ENCODE data around the gene HTRA3.

Gene HTRA3

DNA sequence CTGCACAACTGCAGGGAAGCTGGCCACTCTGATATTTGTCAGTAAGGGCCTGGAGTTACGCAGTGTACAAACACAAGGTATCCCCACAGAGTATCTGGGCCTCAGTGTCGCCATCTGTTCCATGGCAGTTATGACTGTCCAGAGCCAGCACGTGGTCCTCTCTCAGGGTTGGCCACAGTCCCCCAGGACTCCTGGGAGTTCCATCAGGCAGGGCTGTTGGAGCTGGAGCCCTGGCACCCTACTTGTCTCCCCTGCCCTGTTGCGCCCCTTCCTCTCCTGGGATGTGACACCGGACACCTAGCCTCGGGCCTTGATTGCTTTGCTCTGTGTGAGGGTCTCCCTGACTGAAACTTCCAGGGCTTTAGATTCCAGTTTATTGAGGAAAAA, 8.4 kb downstream of the HTRA3 start:
- peak overlapping the region in 1 of 2 donors; percentile 17 for H3K9ac ChIP-seq (ENCODE audit: low read length in 2 of 2)
- H3K27ac ChIP-seq (ENCODE audit: low read length) = peak overlapping the region; percentile 84
- H3K4me1 ChIP-seq (ENCODE audit: control insufficient read depth, insufficient read depth, low read length) = peaks cover 85% of the 10 kb centered on the region
- peak overlapping the region in 1 of 2 donors; percentile 8 for H3K4me3 ChIP-seq (ENCODE audit: low read length in 2 of 2)
- no peaks in the 10 kb centered on the region for H3K36me3 ChIP-seq (ENCODE audit: control insufficient read depth in 2 of 2, insufficient read depth in 2 of 2, low read length in 2 of 2)
- no peaks in the 10 kb centered on the region for H3K9me3 ChIP-seq (ENCODE audit: control insufficient read depth in 2 of 2, low read length in 2 of 2)
- H3K27me3 ChIP-seq (ENCODE audit: control insufficient read depth in 1 of 2, insufficient read depth in 2 of 2, low read length in 2 of 2) = no peaks in the 10 kb centered on the region

DNA sequence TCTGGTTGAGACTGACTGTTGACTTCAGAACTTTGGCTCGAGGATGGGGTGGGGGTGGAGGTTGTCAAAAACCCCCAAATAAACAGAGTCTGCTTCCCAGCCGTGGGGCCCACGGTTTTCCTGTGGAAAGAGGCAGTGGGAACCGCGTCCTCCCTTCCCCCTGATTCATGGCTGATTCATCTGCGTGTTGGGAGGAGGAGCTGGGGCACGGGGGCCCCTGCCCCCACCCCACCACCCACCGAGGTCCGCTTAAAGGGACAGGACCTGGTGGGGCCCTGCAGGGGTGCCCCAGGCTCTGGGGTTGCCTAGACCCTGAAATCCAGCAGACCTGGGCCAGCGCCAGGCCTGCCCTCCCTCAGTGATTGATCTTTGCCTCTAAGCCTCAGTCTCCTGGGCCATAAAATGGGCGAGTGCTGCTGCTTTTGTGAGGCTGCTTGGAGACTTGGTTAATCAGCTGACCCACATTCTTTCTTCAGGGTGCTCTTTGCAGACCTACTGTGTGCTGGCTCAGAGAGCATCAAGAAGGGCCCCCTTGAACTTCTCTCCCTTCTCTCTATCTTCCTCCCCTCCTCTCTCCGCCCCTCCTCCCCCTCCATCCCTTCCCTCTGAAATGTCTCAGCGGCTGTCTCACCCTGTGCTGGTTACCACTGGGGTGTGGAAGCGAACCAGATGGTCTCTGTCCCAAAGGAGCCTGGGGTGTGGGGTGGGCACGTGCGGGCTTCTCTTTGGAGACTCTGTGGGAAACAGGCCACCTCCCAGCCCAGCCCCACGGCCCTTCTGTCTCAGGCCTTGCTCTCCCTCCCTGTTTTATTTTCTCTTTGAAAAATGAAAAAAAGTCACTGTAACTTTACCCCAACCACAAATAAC, 9.1 kb downstream of the HTRA3 start:
- no peak overlapping the region for H3K4me3 ChIP-seq (ENCODE audit: low read length in 2 of 2)
- no peak overlapping the region for H3K9ac ChIP-seq (ENCODE audit: low read length in 2 of 2)
- no peaks in the 10 kb centered on the region for H3K9me3 ChIP-seq (ENCODE audit: control insufficient read depth in 2 of 2, low read length in 2 of 2)
- H3K27me3 ChIP-seq (ENCODE audit: control insufficient read depth in 1 of 2, insufficient read depth in 2 of 2, low read length in 2 of 2) = no peaks in the 10 kb centered on the region
- no peak overlapping the region for H3K27ac ChIP-seq (ENCODE audit: low read length)
- H3K4me1 ChIP-seq (ENCODE audit: control insufficient read depth, insufficient read depth, low read length) = peaks cover 83% of the 10 kb centered on the region
- H3K36me3 ChIP-seq (ENCODE audit: control insufficient read depth in 2 of 2, insufficient read depth in 2 of 2, low read length in 2 of 2) = no peaks in the 10 kb centered on the region

DNA sequence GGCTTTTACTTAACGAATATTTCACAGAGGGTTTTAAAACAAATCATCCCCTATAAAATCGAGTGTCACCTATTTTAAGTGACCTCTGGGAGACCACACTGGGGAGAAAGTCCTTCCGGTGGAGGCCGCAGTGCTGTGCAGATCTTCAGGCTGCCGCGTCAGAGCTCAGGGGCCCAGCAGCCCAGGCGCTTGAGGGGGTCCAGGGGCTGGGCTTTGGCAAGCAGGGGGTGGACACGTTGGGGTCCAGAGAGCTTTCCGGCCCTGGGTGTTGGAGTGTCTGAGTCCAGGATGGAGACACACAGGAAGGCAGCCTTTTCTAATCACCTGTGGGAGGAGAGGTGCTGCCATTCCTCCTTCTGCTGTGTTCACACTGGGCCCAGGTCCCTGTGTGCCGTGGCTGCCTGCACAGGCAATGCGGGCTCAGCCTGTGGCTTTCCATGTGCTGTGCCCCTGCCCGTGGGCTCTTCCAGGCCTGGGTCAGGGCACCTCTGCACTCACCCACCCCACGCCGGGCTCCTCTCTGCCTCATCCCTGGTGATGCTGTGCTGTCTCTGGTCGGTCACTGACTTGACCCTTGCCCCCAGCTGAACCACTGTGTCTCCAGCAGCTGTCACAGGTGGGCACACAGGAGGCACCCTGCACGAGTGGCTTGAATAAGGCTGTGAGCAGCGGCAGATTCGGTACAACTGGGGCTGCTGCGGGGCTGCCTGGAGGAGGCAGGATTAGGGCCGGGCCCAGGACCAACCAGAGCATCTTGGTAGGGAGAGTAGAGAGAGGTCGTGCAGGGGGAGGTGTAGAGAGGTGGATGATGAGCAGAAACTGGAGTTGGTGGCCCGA, 10.0 kb downstream of the HTRA3 start:
- peaks cover 76% of the 10 kb centered on the region for H3K4me1 ChIP-seq (ENCODE audit: control insufficient read depth, insufficient read depth, low read length)
- no peak overlapping the region for H3K27ac ChIP-seq (ENCODE audit: low read length)
- no peaks in the 10 kb centered on the region for H3K27me3 ChIP-seq (ENCODE audit: control insufficient read depth in 1 of 2, insufficient read depth in 2 of 2, low read length in 2 of 2)
- no peak overlapping the region for H3K9ac ChIP-seq (ENCODE audit: low read length in 2 of 2)
- H3K9me3 ChIP-seq (ENCODE audit: control insufficient read depth in 2 of 2, low read length in 2 of 2) = no peaks in the 10 kb centered on the region
- no peak overlapping the region for H3K4me3 ChIP-seq (ENCODE audit: low read length in 2 of 2)
- H3K36me3 ChIP-seq (ENCODE audit: control insufficient read depth in 2 of 2, insufficient read depth in 2 of 2, low read length in 2 of 2) = no peaks in the 10 kb centered on the region

DNA sequence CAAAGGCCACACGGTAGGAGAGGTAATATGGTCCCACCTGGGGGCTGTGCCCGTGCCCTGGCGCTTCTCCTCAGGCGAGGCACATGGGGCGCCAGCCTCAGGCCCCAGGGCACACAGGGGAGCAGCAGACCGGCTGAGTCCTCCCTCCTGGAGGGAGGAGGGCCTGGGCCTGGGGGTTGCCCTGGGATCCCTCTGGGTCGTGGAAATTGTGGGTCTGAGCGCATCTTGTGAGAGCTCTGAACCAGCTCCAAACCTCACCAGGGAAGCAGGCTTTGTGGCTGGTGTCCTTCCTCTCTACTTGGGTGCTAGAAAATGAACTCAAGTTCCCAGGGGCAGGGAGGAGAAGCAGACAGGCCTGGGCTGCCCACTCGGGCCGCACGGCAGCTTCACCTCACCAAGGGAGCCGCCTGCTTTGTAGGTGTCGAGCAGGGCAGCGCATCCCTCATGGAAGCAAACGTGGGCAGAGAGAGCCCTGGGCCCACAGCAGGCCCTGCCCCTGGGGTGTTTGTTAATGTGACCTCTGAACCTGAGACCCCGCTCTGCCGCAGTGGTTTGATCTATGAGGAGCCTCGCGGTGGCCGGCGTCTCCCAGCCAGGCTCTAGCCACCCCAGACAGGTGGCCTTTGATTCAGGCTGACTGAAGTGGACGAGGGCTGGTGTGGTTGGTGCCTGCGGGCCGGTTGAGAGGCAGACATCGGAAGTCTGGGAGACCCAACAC, 10.8 kb downstream of the HTRA3 start:
- H3K4me3 ChIP-seq (ENCODE audit: low read length in 2 of 2) = no peak overlapping the region
- no peak overlapping the region for H3K9ac ChIP-seq (ENCODE audit: low read length in 2 of 2)
- H3K27me3 ChIP-seq (ENCODE audit: control insufficient read depth in 1 of 2, insufficient read depth in 2 of 2, low read length in 2 of 2) = no peaks in the 10 kb centered on the region
- H3K9me3 ChIP-seq (ENCODE audit: control insufficient read depth in 2 of 2, low read length in 2 of 2) = no peaks in the 10 kb centered on the region
- H3K27ac ChIP-seq (ENCODE audit: low read length) = no peak overlapping the region
- peaks cover 0 to 2% of the 10 kb centered on the region in 2 donors for H3K36me3 ChIP-seq (ENCODE audit: control insufficient read depth in 2 of 2, insufficient read depth in 2 of 2, low read length in 2 of 2)
- H3K4me1 ChIP-seq (ENCODE audit: control insufficient read depth, insufficient read depth, low read length) = peaks cover 69% of the 10 kb centered on the region

DNA sequence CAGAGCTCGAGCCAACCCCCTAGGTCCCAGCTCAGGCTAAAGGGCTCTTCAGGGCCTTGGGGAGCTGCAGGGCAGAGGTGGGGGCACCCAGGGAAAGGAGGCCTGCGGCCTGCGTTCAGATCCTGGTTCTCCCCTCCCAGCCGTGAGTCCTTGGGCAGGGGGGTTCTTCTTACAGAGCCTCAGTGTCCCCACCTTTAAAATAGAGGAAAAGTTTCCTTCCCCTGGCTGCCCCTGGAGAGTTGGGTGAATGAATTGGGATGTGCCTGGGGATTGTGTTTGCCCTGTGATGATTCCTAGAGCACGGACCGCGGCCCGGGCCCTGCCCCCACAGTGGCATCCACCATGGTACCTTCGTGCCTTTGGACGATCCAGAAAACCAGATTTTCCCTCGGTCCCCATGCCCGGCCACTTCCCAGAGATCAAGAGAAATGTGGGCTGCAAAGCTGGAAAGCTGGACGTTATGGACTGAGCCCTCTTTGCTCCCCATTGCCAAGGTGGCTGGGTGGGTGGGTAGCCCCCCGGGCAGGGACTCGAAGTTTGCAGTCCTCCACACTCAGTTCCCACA, 11.4 kb downstream of the HTRA3 start:
- Histone ChIP-seq H3K27ac (ENCODE audit: low read length) (no peak overlapping the region), H3K4me3 (ENCODE audit: low read length in 2 of 2) (no peak overlapping the region), H3K9ac (ENCODE audit: low read length in 2 of 2) (no peak overlapping the region), H3K27me3 (ENCODE audit: control insufficient read depth in 1 of 2, insufficient read depth in 2 of 2, low read length in 2 of 2) (no peaks in the 10 kb centered on the region), H3K36me3 (ENCODE audit: control insufficient read depth in 2 of 2, insufficient read depth in 2 of 2, low read length in 2 of 2) (peaks cover 0 to 2% of the 10 kb centered on the region in 2 donors), H3K9me3 (ENCODE audit: control insufficient read depth in 2 of 2, low read length in 2 of 2) (no peaks in the 10 kb centered on the region), H3K4me1 (ENCODE audit: control insufficient read depth, insufficient read depth, low read length) (peaks cover 66% of the 10 kb centered on the region)

DNA sequence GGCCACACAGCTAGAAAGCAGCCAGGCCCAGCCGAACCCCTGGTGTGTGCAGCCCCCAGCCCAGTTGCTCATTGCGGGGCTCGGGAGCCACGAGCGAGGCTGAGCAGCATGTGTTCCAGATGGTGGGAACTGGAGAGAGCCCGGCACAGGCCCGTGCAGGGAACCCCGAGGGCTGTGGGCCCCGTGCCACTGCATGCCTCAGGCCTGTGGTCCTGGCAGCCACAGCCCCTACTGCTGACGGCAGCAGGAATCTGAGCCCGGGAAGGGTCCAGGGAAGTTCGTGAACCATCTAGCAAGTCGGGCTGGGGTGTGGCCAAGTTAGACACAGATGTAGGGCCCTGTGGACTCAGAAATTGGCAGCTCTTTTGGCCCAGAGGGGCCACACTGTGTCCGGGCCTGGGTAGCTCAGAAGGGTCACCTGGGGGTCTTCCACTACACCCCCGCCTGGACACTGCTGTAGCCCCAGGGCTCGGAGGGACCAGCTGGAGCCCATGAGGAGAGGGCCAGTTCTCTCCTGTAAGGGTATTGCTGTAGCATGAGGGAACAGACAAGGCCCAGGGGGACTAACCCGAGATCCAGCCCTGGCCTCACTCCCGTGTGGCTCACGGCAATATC, 12.1 kb downstream of the HTRA3 start:
- no peak overlapping the region for H3K4me3 ChIP-seq (ENCODE audit: low read length in 2 of 2)
- no peak overlapping the region for H3K27ac ChIP-seq (ENCODE audit: low read length)
- H3K27me3 ChIP-seq (ENCODE audit: control insufficient read depth in 1 of 2, insufficient read depth in 2 of 2, low read length in 2 of 2) = no peaks in the 10 kb centered on the region
- no peaks in the 10 kb centered on the region for H3K9me3 ChIP-seq (ENCODE audit: control insufficient read depth in 2 of 2, low read length in 2 of 2)
- H3K36me3 ChIP-seq (ENCODE audit: control insufficient read depth in 2 of 2, insufficient read depth in 2 of 2, low read length in 2 of 2) = peaks cover 0 to 2% of the 10 kb centered on the region in 2 donors
- no peak overlapping the region for H3K9ac ChIP-seq (ENCODE audit: low read length in 2 of 2)
- peaks cover 64% of the 10 kb centered on the region for H3K4me1 ChIP-seq (ENCODE audit: control insufficient read depth, insufficient read depth, low read length)

DNA sequence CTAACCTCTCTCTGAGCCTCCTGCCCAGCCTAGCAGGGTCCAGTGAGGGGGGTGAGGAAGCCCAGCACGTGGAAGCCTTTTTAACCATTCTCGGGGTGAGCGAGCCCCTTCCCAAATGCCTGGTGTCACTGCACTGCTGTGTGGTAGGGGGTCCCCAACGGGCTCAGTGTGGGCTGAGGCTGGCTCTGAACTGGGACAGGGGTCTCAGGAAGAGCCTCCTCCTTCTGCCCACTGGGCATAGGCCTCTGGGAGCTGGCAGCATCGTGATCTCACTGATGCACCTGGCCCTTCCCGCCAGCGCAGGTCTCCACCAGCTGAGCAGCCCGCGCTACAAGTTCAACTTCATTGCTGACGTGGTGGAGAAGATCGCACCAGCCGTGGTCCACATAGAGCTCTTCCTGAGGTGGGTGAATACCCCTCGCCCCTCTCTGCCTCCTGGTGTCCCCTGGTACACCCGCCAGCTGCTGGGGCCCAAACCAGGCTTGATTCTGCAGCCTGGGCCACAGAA, 12.6 kb downstream of the HTRA3 start:
- peaks cover 59% of the 10 kb centered on the region for H3K4me1 ChIP-seq (ENCODE audit: control insufficient read depth, insufficient read depth, low read length)
- H3K4me3 ChIP-seq (ENCODE audit: low read length in 2 of 2) = no peak overlapping the region
- no peak overlapping the region for H3K9ac ChIP-seq (ENCODE audit: low read length in 2 of 2)
- no peaks in the 10 kb centered on the region for H3K27me3 ChIP-seq (ENCODE audit: control insufficient read depth in 1 of 2, insufficient read depth in 2 of 2, low read length in 2 of 2)
- H3K27ac ChIP-seq (ENCODE audit: low read length) = no peak overlapping the region
- peaks cover 0 to 6% of the 10 kb centered on the region in 2 donors for H3K36me3 ChIP-seq (ENCODE audit: control insufficient read depth in 2 of 2, insufficient read depth in 2 of 2, low read length in 2 of 2)
- no peaks in the 10 kb centered on the region for H3K9me3 ChIP-seq (ENCODE audit: control insufficient read depth in 2 of 2, low read length in 2 of 2)

DNA sequence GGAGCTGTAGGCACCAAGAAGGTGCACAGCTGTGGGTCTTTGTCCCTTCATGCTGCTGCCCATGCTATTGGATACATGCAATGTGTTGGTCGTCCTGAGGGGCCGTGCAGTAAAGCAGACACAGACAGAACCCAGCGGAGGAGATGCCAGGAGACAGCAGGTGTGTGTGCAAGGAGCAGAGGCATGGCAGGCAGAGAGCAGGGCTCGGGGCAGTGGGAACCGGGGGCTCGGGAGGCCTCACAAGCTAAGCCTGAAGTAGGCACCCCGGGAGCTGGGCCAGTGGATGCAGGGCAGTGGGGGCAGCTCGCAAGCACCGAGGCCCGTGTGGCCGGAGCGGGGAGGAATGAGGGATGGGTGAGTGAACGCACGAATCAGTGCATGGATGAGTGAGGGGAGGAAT, 13.2 kb downstream of the HTRA3 start:
- Histone ChIP-seq H3K9ac (ENCODE audit: low read length in 2 of 2) (no peak overlapping the region), H3K4me1 (ENCODE audit: control insufficient read depth, insufficient read depth, low read length) (peaks cover 54% of the 10 kb centered on the region), H3K4me3 (ENCODE audit: low read length in 2 of 2) (no peak overlapping the region), H3K27ac (ENCODE audit: low read length) (no peak overlapping the region), H3K9me3 (ENCODE audit: control insufficient read depth in 2 of 2, low read length in 2 of 2) (no peaks in the 10 kb centered on the region), H3K27me3 (ENCODE audit: control insufficient read depth in 1 of 2, insufficient read depth in 2 of 2, low read length in 2 of 2) (no peaks in the 10 kb centered on the region), H3K36me3 (ENCODE audit: control insufficient read depth in 2 of 2, insufficient read depth in 2 of 2, low read length in 2 of 2) (peaks cover 0 to 10% of the 10 kb centered on the region in 2 donors)

DNA sequence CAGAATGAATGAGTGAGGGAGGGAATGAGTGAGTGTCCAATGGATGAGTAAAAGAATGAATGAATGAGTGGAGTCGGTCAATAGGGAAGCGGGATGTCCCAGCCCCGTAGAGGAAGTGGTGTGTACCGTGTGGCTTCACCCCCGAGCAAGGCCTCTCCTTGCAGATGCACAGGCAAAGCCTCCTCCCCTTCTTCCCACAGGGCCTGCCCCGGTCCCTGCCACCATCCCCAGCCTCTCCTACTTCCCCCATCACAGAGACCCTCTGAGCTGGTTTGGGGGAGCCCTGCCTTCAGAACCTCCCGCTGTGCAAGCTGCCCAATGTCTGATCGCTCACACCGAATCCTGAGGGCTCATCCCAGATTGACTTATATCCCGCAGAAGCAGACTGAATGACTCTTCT, 13.6 kb downstream of the HTRA3 start:
- H3K36me3 ChIP-seq (ENCODE audit: control insufficient read depth in 2 of 2, insufficient read depth in 2 of 2, low read length in 2 of 2) = peaks cover 0 to 10% of the 10 kb centered on the region in 2 donors
- H3K4me1 ChIP-seq (ENCODE audit: control insufficient read depth, insufficient read depth, low read length) = peaks cover 50% of the 10 kb centered on the region
- H3K9me3 ChIP-seq (ENCODE audit: control insufficient read depth in 2 of 2, low read length in 2 of 2) = no peaks in the 10 kb centered on the region
- no peak overlapping the region for H3K4me3 ChIP-seq (ENCODE audit: low read length in 2 of 2)
- no peak overlapping the region for H3K27ac ChIP-seq (ENCODE audit: low read length)
- H3K9ac ChIP-seq (ENCODE audit: low read length in 2 of 2) = no peak overlapping the region
- H3K27me3 ChIP-seq (ENCODE audit: control insufficient read depth in 1 of 2, insufficient read depth in 2 of 2, low read length in 2 of 2) = no peaks in the 10 kb centered on the region

DNA sequence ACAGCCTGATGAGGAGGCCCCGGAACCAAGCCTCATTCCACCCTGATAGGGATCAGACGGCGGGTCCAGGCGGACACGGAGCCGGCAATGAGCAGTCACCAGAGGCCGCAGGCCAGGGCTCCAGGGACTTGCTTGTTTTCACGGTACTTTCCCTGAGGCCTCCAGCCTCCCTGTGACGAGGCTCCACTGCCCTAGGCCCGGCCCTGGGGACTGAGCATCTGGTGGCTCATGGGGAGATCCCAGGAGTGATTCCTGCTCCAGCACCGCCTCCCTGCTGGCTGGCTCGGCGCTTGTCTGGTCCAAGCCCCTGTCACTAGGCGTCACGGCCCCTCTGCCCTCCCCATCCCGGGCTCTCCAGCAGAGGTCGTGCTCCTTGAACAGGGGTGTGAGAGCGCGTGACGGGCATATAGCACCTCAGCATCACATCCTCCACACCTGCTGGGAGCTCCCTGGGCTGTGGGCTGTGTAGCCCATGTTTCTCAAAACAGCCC, 14.1 kb downstream of the HTRA3 start:
- Histone ChIP-seq H3K4me3 (ENCODE audit: low read length in 2 of 2) (no peak overlapping the region), H3K36me3 (ENCODE audit: control insufficient read depth in 2 of 2, insufficient read depth in 2 of 2, low read length in 2 of 2) (peaks cover 0 to 10% of the 10 kb centered on the region in 2 donors), H3K9ac (ENCODE audit: low read length in 2 of 2) (no peak overlapping the region), H3K27me3 (ENCODE audit: control insufficient read depth in 1 of 2, insufficient read depth in 2 of 2, low read length in 2 of 2) (no peaks in the 10 kb centered on the region), H3K27ac (ENCODE audit: low read length) (no peak overlapping the region), H3K9me3 (ENCODE audit: control insufficient read depth in 2 of 2, low read length in 2 of 2) (no peaks in the 10 kb centered on the region), H3K4me1 (ENCODE audit: control insufficient read depth, insufficient read depth, low read length) (peaks cover 45% of the 10 kb centered on the region)

Measured in stomach smooth muscle (tissue), 2 donors.